T-helper 17 cell (primary cell): Measurements from ENCODE around the gene VARS2. TPM values are rescaled to one million over a fixed set of nuclear protein-coding genes. Genes with fewer than 3 reads are reported as not detected.
"Not testable (repeated sequence)": the region's sequence is repeated elsewhere in the genome, so short reads cannot be mapped to it uniquely, and the experiment has no call there.

Source experiments
- ATAC-seq: fragments of 150-1000 bp; cut with Tn5 transposase; 2 replicates; pipeline ENCODE4 v1.10.0; 2021; ENCODE audit warnings: mild to moderate bottlenecking, moderate library complexity
- DNase-seq, 3 donors: peaks; one replicate each; pipeline versions ENCODE4 v3.0.0 to v3.0.0-alpha.2; 2020 to 2021
- H3K9me3 ChIP-seq: one replicate; pipeline ENCODE4 v1.7.0; 2013; ENCODE audit warnings: low read length, mild to moderate bottlenecking; ENCODE audit not compliant: control insufficient read depth, poor library complexity, severe bottlenecking
- H3K27ac Mint-ChIP-seq: one replicate; pipeline ENCODE4 v1.8.0; 2022; ENCODE audit warnings: mild to moderate bottlenecking, moderate library complexity, mixed read lengths
- H3K27me3 Mint-ChIP-seq: one replicate; pipeline ENCODE4 v1.8.0; 2022; ENCODE audit warnings: mixed read lengths
- H3K36me3 Mint-ChIP-seq: one replicate; pipeline ENCODE4 v1.8.0; 2022; ENCODE audit warnings: low read depth, mixed read lengths
- H3K4me1 Mint-ChIP-seq: one replicate; pipeline ENCODE4 v1.8.0; 2022; ENCODE audit warnings: mild to moderate bottlenecking, mixed read lengths
- H3K4me3 Mint-ChIP-seq: one replicate; pipeline ENCODE4 v1.8.0; 2022; ENCODE audit warnings: mild to moderate bottlenecking, moderate library complexity, mixed read lengths
- total RNA-seq, 4 donors: library from RNA in 2 of 4; stranded (reverse) in 2 of 4; gene quantifications; one replicate each; pipeline ENCODE4 v1.2.3 and lab custom pipeline; 2022 to 2026

Gene VARS2
- total RNA-seq, 2 donors from 2014 or later, result 24.4 to 30.5 TPM

GRCh38 chr6:30914854-30915590 is 984 bp downstream of the VARS2 start:
- H3K27ac Mint-ChIP-seq, result peak overlapping the region; percentile 75
- DNase-seq (no peak), ATAC-seq (no peak)
- no peaks in the 10 kb centered on the region for H3K9me3 ChIP-seq
- no peaks in the 10 kb centered on the region for H3K27me3 Mint-ChIP-seq
- peaks cover 31% of the 10 kb centered on the region for H3K4me1 Mint-ChIP-seq
- peak overlapping the region; percentile 94 for H3K4me3 Mint-ChIP-seq
- peaks cover 6% of the 10 kb centered on the region for H3K36me3 Mint-ChIP-seq

GRCh38 chr6:30915591-30915946 is 1.5 kb downstream of the VARS2 start:
- peak overlapping the region; percentile 75 for H3K27ac Mint-ChIP-seq

GRCh38 chr6:30917041-30917440 is 3.0 kb downstream of the VARS2 start:
- Mint-ChIP-seq H3K27ac (no peak overlapping the region), H3K4me3 (no peak overlapping the region), H3K27me3 (no peaks in the 10 kb centered on the region), H3K36me3 (peaks cover 6% of the 10 kb centered on the region), H3K4me1 (peaks cover 28% of the 10 kb centered on the region)
- no peaks in the 10 kb centered on the region for H3K9me3 ChIP-seq
- DNase-seq (no peak), ATAC-seq (no peak)

More at GRCh38 chr6:30915591-30915946, 1.5 kb downstream of the VARS2 start:
- Mint-ChIP-seq H3K4me1 (peaks cover 31% of the 10 kb centered on the region), H3K4me3 (peak overlapping the region; percentile 94), H3K27me3 (no peaks in the 10 kb centered on the region), H3K36me3 (peaks cover 6% of the 10 kb centered on the region)
- ATAC-seq (no peak), DNase-seq (no peak)
- H3K9me3 ChIP-seq, result no peaks in the 10 kb centered on the region

- no peaks in the 10 kb centered on the region for H3K9me3 ChIP-seq
- peaks cover 2% of the 10 kb centered on the region for H3K36me3 Mint-ChIP-seq
- no peak overlapping the region for H3K27ac Mint-ChIP-seq
- DNase-seq (no peak), ATAC-seq (no peak)
- H3K4me1 Mint-ChIP-seq, result peaks cover 26% of the 10 kb centered on the region
- no peaks in the 10 kb centered on the region for H3K27me3 Mint-ChIP-seq
- no peak overlapping the region for H3K4me3 Mint-ChIP-seq
Observed at GRCh38 chr6:30917487-30917886, 3.4 kb downstream of the VARS2 start.

GRCh38 chr6:30918670-30919069 is 4.6 kb downstream of the VARS2 start:
- ATAC-seq (no peak), DNase-seq (no peak)
- Mint-ChIP-seq H3K27ac (peak overlapping the region; percentile 37), H3K27me3 (no peaks in the 10 kb centered on the region), H3K36me3 (peaks cover 2% of the 10 kb centered on the region), H3K4me1 (peaks cover 22% of the 10 kb centered on the region), H3K4me3 (no peak overlapping the region)
- H3K9me3 ChIP-seq, result no peaks in the 10 kb centered on the region

GRCh38 chr6:30922447-30922852 is 8.4 kb downstream of the VARS2 start:
- H3K4me3 Mint-ChIP-seq, result no peak overlapping the region
- ATAC-seq, result no peak
- peak overlapping the region; percentile 11 for H3K27ac Mint-ChIP-seq
- no peaks in the 10 kb centered on the region for H3K9me3 ChIP-seq
- H3K36me3 Mint-ChIP-seq, result peaks cover 5% of the 10 kb centered on the region
- H3K27me3 Mint-ChIP-seq, result no peaks in the 10 kb centered on the region
- DNase-seq, result no peak
- H3K4me1 Mint-ChIP-seq, result peaks cover 5% of the 10 kb centered on the region

- H3K9me3 ChIP-seq, H3K4me3 Mint-ChIP-seq, ATAC-seq, H3K27me3 Mint-ChIP-seq, H3K27ac Mint-ChIP-seq, H3K4me1 Mint-ChIP-seq, DNase-seq, H3K36me3 Mint-ChIP-seq: not testable (repeated sequence)
Observed at GRCh38 chr6:30924040-30924627, 10.1 kb downstream of the VARS2 start.

- H3K4me3 Mint-ChIP-seq, result no peak overlapping the region
- no peak for ATAC-seq
- H3K9me3 ChIP-seq, result no peaks in the 10 kb centered on the region
- DNase-seq, result no peak
- H3K36me3 Mint-ChIP-seq, result peaks cover 3% of the 10 kb centered on the region
- no peaks in the 10 kb centered on the region for H3K4me1 Mint-ChIP-seq
- H3K27ac Mint-ChIP-seq, result no peak overlapping the region
- H3K27me3 Mint-ChIP-seq, result no peaks in the 10 kb centered on the region
Observed at GRCh38 chr6:30926644-30927043, 12.6 kb downstream of the VARS2 start.

- H3K27ac Mint-ChIP-seq, DNase-seq, ATAC-seq, H3K27me3 Mint-ChIP-seq, H3K9me3 ChIP-seq, H3K36me3 Mint-ChIP-seq, H3K4me3 Mint-ChIP-seq, H3K4me1 Mint-ChIP-seq: not testable (repeated sequence)
Observed at GRCh38 chr6:30927080-30927479, 13.0 kb downstream of the VARS2 start.

- no peak overlapping the region for H3K27ac Mint-ChIP-seq
- peaks cover 3% of the 10 kb centered on the region for H3K36me3 Mint-ChIP-seq
- no peaks in the 10 kb centered on the region for H3K27me3 Mint-ChIP-seq
- no peak overlapping the region for H3K4me3 Mint-ChIP-seq
- ATAC-seq, result no peak
- no peak for DNase-seq
- H3K4me1 Mint-ChIP-seq, result peaks cover 4% of the 10 kb centered on the region
- no peaks in the 10 kb centered on the region for H3K9me3 ChIP-seq
Observed at GRCh38 chr6:30928677-30929076, 14.6 kb downstream of the VARS2 start.

GRCh38 chr6:30930506-30930905 is 16.5 kb downstream of the VARS2 start:
- Mint-ChIP-seq H3K27me3 (peaks cover 12% of the 10 kb centered on the region), H3K4me3 (no peak overlapping the region), H3K36me3 (peaks cover 3% of the 10 kb centered on the region), H3K27ac (no peak overlapping the region), H3K4me1 (peaks cover 7% of the 10 kb centered on the region)
- H3K9me3 ChIP-seq, result no peaks in the 10 kb centered on the region
- ATAC-seq (no peak), DNase-seq (no peak)

GRCh38 chr6:30931272-30931671 is 17.2 kb downstream of the VARS2 start:
- Mint-ChIP-seq H3K4me1 (peaks cover 9% of the 10 kb centered on the region), H3K27ac (no peak overlapping the region), H3K4me3 (no peak overlapping the region), H3K27me3 (peaks cover 16% of the 10 kb centered on the region), H3K36me3 (peaks cover 3% of the 10 kb centered on the region)
- no peaks in the 10 kb centered on the region for H3K9me3 ChIP-seq
- DNase-seq (no peak), ATAC-seq (no peak)

- peaks cover 19% of the 10 kb centered on the region for H3K27me3 Mint-ChIP-seq
- no peak within 1 kb of the TSS for H3K4me3 Mint-ChIP-seq
- no peak within 1 kb of the TSS for H3K27ac Mint-ChIP-seq
- no peak for ATAC-seq
- H3K36me3 Mint-ChIP-seq, result no peaks in the 10 kb centered on the region
- H3K9me3 ChIP-seq, result no peaks in the 10 kb centered on the region
- peaks cover 9% of the 10 kb centered on the region for H3K4me1 Mint-ChIP-seq
- no peak for DNase-seq
Observed at GRCh38 chr6:30931969-30932645, 18.1 kb downstream of the VARS2 start, which contains the start of gene SFTA2. Gene SFTA2 (minus strand): TSS chr6:30932170. CDS start chr6:30932096, 74 bp downstream.
